ENCODE data around the gene GRK3. TPM values are rescaled to one million over a fixed set of nuclear protein-coding genes. Genes with fewer than 3 reads are reported as not detected.

The GRK3 gene
- total and polyA plus RNA-seq, 2 donors (not counting 3 experiments of a cell fraction or from before 2014, with no cell fraction given): 0.68 to 4.4 TPM

DNA sequence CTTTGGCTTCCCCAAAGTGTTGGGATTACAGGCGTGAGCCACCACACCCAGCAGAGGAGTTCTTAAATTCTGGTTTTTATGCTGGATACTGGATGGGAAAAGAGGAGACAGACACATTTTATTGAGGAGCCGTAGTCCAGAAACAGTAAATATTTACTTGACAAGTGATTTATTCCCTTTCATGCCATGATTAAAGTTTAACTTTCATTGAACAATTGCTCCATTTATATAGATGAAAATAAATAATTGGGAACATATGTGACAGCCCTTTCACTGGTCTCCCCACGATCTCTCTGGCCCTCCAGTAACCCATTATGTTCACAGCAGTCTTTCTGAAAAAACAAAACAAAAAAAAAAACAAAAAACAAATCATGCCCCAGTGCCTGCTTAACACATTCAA, 19.3 kb upstream of the GRK3 start:
- TF ChIP-seq EZH2 (IDR thresholded peaks at IDR 0.05; ENCODE audit: borderline replicate concordance, low read depth, low read length, severe bottlenecking) (no peak), POLR2A (IDR thresholded peaks at IDR 0.05; ENCODE audit: low read depth, low read length) (no peak), GATA2 (IDR thresholded peaks at IDR 0.05; ENCODE audit: insufficient read depth, insufficient read length, low read depth, low read length) (no peak)
- intact Hi-C loops (cut with micrococcal nuclease): no loop called here
- dilution Hi-C loops (cut with MboI; ENCODE audit: extremely low pct_ligation_motif_present, low sequenced_read_pairs): no loop called here
- Histone ChIP-seq H3K27me3 (ENCODE audit: control insufficient read depth in 2 of 2, insufficient read depth in 2 of 2, low read length in 2 of 2) (peaks cover 0 to 8% of the 10 kb centered on the region in 2 experiments), H3K79me2 (ENCODE audit: control insufficient read depth, insufficient read depth, low read length) (no peaks in the 10 kb centered on the region), H3K9me1 (replicated peaks; ENCODE audit: control insufficient read depth, extremely low read depth, insufficient read depth, low read length) (no peaks in the 10 kb centered on the region), H2AFZ (ENCODE audit: low read depth, low read length) (no peak overlapping the region), H3K36me3 (ENCODE audit: control insufficient read depth in 2 of 2, extremely low read depth in 1 of 2, insufficient read depth in 2 of 2, low read length in 2 of 2) (no peaks in the 10 kb centered on the region), H3K9me3 (replicated peaks; ENCODE audit: control insufficient read depth, insufficient read depth, low read length) (no peaks in the 10 kb centered on the region), H3K4me1 (ENCODE audit: control insufficient read depth, extremely low read depth, insufficient read depth, low read length) (no peaks in the 10 kb centered on the region), H3K27ac (ENCODE audit: insufficient read depth, low read depth, low read length) (no peak overlapping the region), H3K4me2 (ENCODE audit: insufficient read depth, low read length) (no peak overlapping the region), H3K9ac (replicated peaks; ENCODE audit: extremely low read depth, insufficient read depth, low read length) (no peak overlapping the region), H4K20me1 (replicated peaks; ENCODE audit: control insufficient read depth, extremely low read depth, insufficient read depth, low read length) (no peaks in the 10 kb centered on the region), H3K4me3 (replicated peaks in 1 of 3; ENCODE audit: insufficient read depth in 1 of 3, low read depth in 1 of 3, low read length in 3 of 3) (no peak overlapping the region)
- FAIRE-seq: no peak
- BruUV-seq (replicated peaks): no TSS peak
- DNase-seq (ENCODE audit: low read depth, low spot score): no peak
- CTCF ChIA-PET: interaction anchor here (2.2 to 2.6 kb wide), 2 partner anchors 82 to 227 kb away, joined by 9 to 48 read pairs; no protein-coding TSS in a partner anchor
- POLR2A ChIA-PET: no interaction called here

DNA sequence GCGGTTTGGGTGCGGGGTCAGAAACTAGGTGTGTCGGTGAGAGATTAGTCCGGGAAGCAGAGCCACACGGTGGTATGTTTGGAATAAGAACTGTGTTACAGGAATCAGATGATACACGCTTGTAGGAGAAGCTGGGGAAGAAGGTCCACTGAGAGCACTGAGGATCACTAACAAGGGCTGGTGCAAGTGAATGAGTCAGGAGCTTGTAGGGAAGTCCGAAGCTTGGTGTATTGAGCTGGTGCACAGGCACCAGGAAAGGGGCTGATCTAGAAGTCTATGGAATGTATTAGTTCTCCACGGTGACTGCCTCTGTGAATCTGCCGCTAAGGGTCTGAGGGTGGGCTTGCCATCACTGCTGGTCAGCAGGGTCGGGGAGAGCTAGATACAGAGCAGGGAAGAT, 18.8 kb upstream of the GRK3 start:
- ChIA-PET CTCF (interaction anchor here (2.2 to 2.6 kb wide), 2 partner anchors 83 to 227 kb away, joined by 9 to 48 read pairs; no protein-coding TSS in a partner anchor), POLR2A (no interaction called here)
- FAIRE-seq: no peak

More for the DNA sequence above, 18.8 kb upstream of the GRK3 start:
- H3K9me1 ChIP-seq (replicated peaks; ENCODE audit: control insufficient read depth, extremely low read depth, insufficient read depth, low read length): no peaks in the 10 kb centered on the region
- no peak overlapping the region for H2AFZ ChIP-seq (ENCODE audit: low read depth, low read length)
- no TSS peak for BruUV-seq (replicated peaks)
- H3K4me1 ChIP-seq (ENCODE audit: control insufficient read depth, extremely low read depth, insufficient read depth, low read length): no peaks in the 10 kb centered on the region
- no peak for TF ChIP-seq MYC (IDR thresholded peaks at IDR 0.05; ENCODE audit: low read depth, low read length)
- TF ChIP-seq FOS (IDR thresholded peaks at IDR 0.05; ENCODE audit: borderline replicate concordance, insufficient read depth, low read length): no peak
- TF ChIP-seq POLR2AphosphoS5 (IDR thresholded peaks at IDR 0.05; ENCODE audit: insufficient read depth, low read depth, low read length): no peak
- TF ChIP-seq, protein P1, sequence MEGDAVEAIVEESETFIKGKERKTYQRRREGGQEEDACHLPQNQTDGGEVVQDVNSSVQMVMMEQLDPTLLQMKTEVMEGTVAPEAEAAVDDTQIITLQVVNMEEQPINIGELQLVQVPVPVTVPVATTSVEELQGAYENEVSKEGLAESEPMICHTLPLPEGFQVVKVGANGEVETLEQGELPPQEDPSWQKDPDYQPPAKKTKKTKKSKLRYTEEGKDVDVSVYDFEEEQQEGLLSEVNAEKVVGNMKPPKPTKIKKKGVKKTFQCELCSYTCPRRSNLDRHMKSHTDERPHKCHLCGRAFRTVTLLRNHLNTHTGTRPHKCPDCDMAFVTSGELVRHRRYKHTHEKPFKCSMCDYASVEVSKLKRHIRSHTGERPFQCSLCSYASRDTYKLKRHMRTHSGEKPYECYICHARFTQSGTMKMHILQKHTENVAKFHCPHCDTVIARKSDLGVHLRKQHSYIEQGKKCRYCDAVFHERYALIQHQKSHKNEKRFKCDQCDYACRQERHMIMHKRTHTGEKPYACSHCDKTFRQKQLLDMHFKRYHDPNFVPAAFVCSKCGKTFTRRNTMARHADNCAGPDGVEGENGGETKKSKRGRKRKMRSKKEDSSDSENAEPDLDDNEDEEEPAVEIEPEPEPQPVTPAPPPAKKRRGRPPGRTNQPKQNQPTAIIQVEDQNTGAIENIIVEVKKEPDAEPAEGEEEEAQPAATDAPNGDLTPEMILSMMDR (IDR thresholded peaks at IDR 0.05; ENCODE audit: extremely low read depth in 1 of 2, insufficient read depth in 1 of 2, low read depth in 1 of 2, low read length in 2 of 2): no peak
- TF ChIP-seq, protein P2, sequence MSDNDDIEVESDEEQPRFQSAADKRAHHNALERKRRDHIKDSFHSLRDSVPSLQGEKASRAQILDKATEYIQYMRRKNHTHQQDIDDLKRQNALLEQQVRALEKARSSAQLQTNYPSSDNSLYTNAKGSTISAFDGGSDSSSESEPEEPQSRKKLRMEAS (IDR thresholded peaks at IDR 0.05; ENCODE audit: insufficient read depth, insufficient read length): no peak
- no peak for TF ChIP-seq JUN (IDR thresholded peaks at IDR 0.05; ENCODE audit: borderline replicate concordance, insufficient read depth, insufficient read length, low read depth)
- no peak for TF ChIP-seq GATA2 (IDR thresholded peaks at IDR 0.05; ENCODE audit: insufficient read depth, insufficient read length, low read depth, low read length)
- no peak for TF ChIP-seq EZH2 (IDR thresholded peaks at IDR 0.05; ENCODE audit: borderline replicate concordance, low read depth, low read length, severe bottlenecking)
- TF ChIP-seq POLR2A (IDR thresholded peaks at IDR 0.05; ENCODE audit: low read depth, low read length): no peak
- DNase-seq (ENCODE audit: low read depth, low spot score): no peak
- no peak overlapping the region for H3K9ac ChIP-seq (replicated peaks; ENCODE audit: extremely low read depth, insufficient read depth, low read length)
- no peak overlapping the region for H3K27ac ChIP-seq (ENCODE audit: insufficient read depth, low read depth, low read length)
- no peaks in the 10 kb centered on the region for H3K9me3 ChIP-seq (replicated peaks; ENCODE audit: control insufficient read depth, insufficient read depth, low read length)
- H3K36me3 ChIP-seq (ENCODE audit: control insufficient read depth in 2 of 2, extremely low read depth in 1 of 2, insufficient read depth in 2 of 2, low read length in 2 of 2): no peaks in the 10 kb centered on the region
- H4K20me1 ChIP-seq (replicated peaks; ENCODE audit: control insufficient read depth, extremely low read depth, insufficient read depth, low read length): no peaks in the 10 kb centered on the region
- dilution Hi-C loops (cut with MboI; ENCODE audit: extremely low pct_ligation_motif_present, low sequenced_read_pairs): no loop called here
- no peak overlapping the region for H3K4me2 ChIP-seq (ENCODE audit: insufficient read depth, low read length)
- intact Hi-C loops (cut with micrococcal nuclease): no loop called here
- H3K79me2 ChIP-seq (ENCODE audit: control insufficient read depth, insufficient read depth, low read length): no peaks in the 10 kb centered on the region
- peaks cover 0 to 8% of the 10 kb centered on the region in 2 experiments for H3K27me3 ChIP-seq (ENCODE audit: control insufficient read depth in 2 of 2, insufficient read depth in 2 of 2, low read length in 2 of 2)
- H3K4me3 ChIP-seq (replicated peaks in 1 of 3; ENCODE audit: insufficient read depth in 1 of 3, low read depth in 1 of 3, low read length in 3 of 3): no peak overlapping the region
